ENCODE data around the gene IDE.
A peak's percentile ranks its signal among the peaks of the same experiment; 100 is the strongest.

IDE gene

DNA sequence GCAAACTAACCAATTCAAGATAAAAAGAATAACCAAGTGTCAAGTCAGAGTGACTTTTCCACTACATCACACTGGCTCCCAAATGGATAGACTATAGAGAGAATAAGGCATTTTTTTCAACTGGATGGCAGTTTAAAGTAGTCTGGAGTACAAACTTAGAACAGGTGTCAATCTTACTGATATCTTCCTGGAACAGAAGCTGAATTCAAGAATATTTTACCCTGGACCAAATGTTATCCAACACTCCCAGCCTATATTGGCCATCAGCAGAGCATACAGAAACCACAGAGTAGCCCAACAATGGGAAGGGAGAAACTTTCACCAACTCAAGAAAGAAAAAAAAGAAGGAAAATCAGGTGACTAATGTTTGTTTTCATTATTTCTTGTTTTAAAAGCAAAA is 11.5 kb downstream of the IDE start:
- no peak for DNase-seq

- no peak for DNase-seq
Measured at GRCh38 chr10:92559046-92559445, 14.8 kb downstream of the IDE start.

DNA sequence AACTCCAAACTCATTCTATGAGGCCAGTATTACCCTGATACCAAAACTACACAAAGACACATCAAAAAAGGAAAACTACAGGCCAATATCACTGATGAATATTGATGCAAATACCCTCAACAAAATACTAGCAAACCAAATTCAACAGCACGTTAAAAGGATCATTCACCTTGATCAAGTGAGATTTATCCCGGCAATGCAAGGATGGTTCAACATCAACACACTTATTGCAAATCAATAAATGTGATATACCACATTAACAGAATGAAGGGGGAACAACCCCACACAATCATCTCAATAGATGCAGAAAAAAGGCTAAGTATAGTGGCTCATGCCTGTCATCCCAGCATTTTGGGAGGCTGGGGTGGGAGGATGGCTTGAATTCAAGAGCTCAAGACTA is 19.9 kb downstream of the IDE start:
- no peak for DNase-seq

DNA sequence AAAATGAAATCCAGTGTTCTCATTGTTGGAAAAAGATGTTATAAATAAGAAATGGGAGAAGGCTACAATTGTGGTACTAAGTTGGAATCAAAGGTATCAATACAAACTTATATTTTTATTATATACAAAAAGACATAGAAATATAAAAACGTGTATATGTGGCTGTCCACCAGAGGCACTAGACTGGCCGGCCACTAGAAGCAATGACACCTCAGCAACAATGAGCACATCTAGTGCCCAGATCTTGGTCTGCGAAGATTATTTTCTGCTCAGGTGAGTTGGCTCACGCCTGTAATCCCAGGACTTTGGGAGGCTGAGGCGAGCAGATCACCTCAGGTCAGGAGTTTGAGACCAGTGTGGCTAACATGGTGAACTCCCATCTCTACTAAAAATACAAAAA is 21.6 kb downstream of the IDE start:
- DNase-seq: no peak

- no peak for DNase-seq
Measured at GRCh38 chr10:92550924-92551323, 23.0 kb downstream of the IDE start.

DNA sequence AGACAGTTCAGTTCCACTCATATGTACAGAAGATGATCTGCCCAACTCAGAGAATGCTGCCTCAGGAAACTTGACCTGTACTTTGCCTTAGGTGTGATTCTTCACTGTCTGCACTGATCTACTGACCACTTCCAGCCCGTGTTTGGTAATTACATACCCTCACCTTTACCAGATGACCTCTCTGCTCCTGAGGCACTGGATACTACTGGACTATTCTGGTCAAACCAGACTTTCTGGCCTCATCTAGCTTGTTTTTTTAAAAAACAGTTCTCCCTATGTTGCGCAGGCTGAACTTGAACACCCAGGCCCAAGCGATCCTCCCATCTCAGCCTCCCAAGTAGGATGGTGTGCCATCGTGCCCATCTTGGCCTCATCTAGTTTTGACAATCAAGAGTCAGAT is 26.2 kb downstream of the IDE start:
- DNase-seq: no peak

GRCh38 chr10:92545556-92545955 is 28.3 kb downstream of the IDE start:
- DNase-seq: no peak

DNA sequence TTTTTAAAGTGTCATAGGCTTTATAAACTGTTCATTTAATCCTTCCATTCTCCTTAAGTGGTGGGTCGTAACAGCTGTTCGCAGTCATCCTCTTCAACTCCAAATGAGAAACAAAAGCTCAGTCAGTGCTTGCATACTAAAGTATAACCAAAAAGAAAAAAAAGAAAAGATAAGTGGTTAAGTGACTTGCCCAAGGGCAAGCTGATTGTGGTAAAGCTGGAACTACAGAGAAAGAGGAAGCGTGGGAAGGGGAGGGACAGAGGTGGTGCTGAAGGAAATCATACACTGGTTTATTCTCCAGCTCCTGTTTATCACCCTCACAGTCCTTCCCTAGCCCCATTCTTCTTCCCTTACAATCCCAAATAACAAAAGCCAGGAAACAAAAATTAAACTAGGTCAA is 29.6 kb downstream of the IDE start:
- no peak for DNase-seq

DNA sequence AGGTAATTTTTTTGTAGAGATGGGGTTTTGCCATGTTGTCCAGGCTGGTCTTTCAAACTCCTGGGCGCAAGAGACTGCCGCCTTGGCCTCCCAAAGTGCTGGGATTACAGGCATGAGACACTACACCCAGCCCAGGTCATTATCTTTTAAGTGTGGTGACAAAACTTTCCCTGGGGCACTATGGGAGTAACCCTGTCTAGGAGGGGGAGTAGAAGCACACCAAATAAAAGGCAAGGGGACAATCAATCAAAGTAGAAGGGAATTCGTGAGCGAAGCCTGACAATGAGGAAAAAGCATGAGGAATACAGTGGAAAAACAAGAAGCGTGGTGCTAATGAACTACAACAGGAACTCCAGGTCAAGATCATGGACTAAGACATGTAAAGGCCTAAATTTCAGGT is 31.4 kb downstream of the IDE start:
- DNase-seq: no peak

GRCh38 chr10:92541583-92541982 is 32.3 kb downstream of the IDE start:
- DNase-seq: no peak

DNA sequence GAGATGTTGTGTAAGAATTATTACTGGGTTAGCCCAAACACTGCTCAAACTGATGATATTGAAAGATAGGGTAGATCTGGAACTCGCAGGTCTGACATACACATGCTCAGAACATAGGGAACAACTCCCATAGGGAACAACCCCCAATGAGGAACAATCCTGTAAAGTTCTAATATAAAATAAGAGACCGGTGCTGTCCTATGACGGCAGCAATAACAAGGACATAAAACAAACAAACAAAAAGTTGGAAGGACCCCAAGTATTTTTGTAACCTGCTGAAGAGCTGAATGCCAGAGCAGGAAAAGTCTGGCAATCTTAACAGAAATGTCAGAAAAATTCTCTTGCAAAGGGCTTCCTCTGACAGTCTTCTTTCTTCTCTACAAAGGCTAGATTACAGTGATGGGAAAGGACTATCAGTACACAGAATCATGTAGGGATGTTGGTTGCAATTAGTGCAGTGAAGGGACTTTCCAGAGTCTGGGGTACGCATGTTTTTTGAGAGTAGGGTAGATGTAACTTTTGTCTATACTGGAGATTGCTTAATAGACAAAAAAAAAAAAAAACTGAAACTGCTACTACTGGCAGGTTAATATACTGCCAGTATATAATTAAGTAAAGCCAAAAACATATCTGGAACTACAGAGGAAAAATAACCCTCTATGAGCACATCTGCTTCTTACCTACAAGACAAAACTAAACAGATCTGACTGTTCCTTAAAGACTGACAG is 35.5 kb downstream of the IDE start:
- DNase-seq: no peak

GRCh38 chr10:92530891-92531535 is 42.9 kb downstream of the IDE start:
- DNase-seq: no peak

GRCh38 chr10:92530421-92530820 is 43.5 kb downstream of the IDE start:
- no peak for DNase-seq

DNA sequence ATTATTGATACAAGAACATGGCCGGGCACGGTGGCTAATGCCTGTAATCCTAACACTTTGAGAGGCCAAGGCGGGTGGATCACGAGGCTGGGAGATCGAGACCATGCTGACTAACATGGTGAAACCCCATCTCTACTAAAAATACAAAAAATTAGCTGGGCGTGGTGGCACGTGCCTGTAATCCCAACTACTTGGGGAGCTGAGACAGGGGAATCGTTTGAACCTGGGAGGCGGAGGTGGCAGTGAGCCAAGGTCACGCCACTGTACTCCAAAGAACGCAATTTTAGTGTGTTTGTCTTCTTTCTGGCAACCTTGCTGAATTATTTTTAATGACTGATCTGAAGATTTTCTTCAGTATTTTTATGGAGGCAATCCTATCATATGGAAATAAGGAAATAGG is 46.2 kb downstream of the IDE start:
- no peak for DNase-seq

GRCh38 chr10:92523639-92524038 is 50.3 kb downstream of the IDE start:
- DNase-seq: no peak

DNA sequence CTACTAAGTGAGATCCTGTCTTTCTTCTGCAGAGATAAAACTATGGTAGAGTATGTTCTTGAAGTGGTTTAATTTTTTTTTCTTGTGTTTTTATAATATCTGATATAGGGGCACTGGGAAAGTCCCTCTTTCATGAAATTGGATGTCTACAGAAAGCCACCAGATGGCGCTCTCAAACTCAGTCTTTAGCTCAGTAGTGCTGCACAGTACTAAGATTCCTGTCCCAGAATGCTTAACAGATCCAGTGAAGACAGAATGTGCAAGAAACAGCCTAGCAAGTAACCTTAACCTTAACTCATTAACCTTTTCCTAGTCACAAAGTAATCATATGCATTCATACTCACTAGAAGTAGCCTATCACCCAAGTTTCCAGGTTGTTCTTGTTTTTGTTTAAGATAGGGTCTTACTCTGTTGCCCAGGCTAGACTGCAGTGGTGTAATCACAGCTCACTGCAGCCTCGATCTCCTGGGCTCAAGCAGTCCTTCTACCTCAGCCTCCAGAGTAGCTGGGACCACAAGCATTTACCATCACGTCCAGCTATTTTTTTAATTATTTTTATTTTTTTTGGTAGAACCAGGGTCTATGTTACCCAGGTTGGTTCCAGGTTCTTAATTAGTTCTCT is 56.7 kb downstream of the IDE start:
- DNase-seq: peak; percentile 32

DNA sequence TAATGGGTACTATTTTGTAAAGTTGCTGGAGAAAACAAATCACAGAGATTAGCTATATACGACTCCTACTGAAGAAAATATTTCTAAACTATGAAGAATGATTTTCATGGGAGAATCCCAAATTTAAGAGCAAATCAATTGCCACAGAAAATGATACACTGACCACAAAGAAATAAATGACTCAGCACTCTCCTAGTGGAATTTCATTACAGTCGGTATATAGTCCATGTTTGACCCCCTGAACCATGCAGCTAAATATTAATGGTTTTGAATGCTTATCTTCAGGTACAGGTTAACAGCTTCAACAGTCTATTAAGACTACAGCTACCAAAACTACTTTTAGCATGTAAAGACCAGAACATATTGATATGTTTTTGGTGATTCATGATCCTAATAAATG is 65.0 kb downstream of the IDE start:
- DNase-seq: no peak

DNA sequence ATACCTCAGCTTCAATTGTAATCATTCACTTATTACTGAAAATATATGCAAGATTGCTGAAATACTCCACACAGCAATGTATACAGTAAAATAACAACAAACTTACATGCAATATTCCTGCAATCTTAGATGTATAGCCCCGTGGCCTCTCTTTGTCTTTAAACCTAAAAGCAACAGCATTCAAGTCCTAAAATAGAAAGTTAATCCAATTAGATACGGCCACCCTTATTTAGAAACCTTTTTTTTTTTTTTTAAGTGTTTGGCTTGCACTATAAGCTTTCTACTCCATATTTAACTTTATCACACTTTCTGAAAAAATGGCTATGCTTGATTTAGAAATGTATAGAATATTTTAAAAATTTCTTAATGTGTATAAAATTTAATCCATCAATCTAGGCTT is 67.6 kb downstream of the IDE start:
- DNase-seq: no peak

- DNase-seq: no peak
Measured at GRCh38 chr10:92505044-92505443, 68.8 kb downstream of the IDE start.

DNA sequence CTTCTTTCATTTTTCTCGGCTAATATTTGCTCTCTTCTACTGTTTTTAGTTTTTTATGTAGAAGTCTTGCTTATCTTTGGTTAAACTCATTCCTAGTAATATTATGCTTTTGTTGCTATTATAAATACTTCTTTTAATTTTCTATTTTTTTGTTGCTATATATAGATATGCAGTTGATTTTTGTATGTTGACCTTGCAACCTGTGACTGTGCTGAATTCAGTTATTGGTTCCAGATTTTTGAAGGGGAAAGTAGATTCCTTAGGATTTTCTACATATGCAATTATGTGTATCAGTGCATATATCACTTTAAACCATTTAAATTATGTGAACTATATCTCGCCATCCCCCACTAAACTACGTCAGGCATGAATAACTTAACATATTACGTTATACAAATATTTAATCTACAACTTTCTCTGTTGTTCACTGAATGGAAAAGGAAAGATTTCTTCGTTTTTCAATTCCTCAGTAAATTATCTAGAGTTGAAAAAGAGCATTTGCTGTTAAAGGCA is 71.5 kb downstream of the IDE start:
- DNase-seq: no peak

GRCh38 chr10:92493362-92493761 is 80.5 kb downstream of the IDE start:
- no peak for DNase-seq

DNA sequence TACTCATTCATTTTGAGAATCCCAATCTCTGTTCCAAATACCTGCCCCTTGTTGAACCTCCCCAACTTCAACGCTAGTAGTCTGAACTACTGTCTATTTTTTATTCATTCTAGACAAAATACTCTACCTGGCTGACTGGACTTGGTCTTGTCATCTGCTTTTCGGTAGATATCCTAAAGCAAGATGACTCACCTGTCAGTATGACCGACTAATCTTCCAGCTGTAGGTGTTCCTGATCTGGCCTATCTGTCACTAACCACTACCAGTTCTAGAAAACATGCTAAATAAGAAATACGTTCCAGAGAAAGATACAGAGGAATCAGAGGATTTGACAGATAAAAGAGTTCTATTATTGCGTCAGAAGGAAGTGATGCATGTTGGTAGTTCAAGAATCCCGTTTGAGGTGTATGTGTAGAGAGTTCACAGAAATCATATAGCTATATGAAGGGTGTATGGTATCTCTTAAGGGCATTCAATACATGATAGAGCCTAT is 81.1 kb downstream of the IDE start:
- no peak for DNase-seq

DNA sequence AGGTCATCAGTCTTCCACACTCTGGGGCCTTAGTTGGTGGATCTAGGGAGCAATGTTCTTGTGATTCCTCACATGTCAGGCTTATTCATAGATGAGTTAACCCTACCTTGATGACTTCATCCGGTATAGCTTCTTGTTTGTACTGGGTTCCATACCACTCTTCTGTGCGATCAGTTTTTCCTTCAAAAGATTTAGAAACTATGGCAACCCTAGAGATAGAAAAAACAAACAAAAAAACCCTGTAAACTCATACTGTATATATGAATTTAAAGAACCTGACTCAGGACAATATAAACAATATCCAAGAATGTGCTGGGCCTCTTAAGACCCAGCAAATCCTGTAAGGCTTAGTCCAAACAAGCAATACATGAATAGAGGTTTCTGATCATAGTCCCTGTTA is 83.5 kb downstream of the IDE start:
- no peak for DNase-seq

- DNase-seq: no peak
Measured at GRCh38 chr10:92486637-92487036, 87.3 kb downstream of the IDE start.
